Skeletal muscle tissue (tissue), 4 donors: ENCODE data around the gene STK40. TPM values are rescaled to one million over a fixed set of nuclear protein-coding genes. Genes with fewer than 3 reads are reported as not detected.
A peak's percentile ranks its signal among the peaks of the same experiment; 100 is the strongest.

Experiments
- H3K27ac ChIP-seq: one replicate; pipeline ENCODE4 v1.7.0; 2013; ENCODE audit warnings: mild to moderate bottlenecking, low read depth, low read length, inconsistent platforms
- H3K27me3 ChIP-seq, 3 donors: one replicate each; pipeline ENCODE4 v1.7.0; 2013; ENCODE audit warnings: low read length in 3 of 3; ENCODE audit not compliant: control insufficient read depth in 3 of 3, insufficient read depth in 3 of 3
- H3K36me3 ChIP-seq, 3 donors: one replicate each; pipeline ENCODE4 v1.7.0; 2013; ENCODE audit warnings: low read length in 3 of 3; ENCODE audit not compliant: control insufficient read depth in 3 of 3, insufficient read depth in 3 of 3
- H3K4me1 ChIP-seq, 3 donors: one replicate each; pipeline ENCODE4 v1.7.0; 2013; ENCODE audit warnings: low read length in 3 of 3, mild to moderate bottlenecking in 3 of 3; ENCODE audit not compliant: control insufficient read depth in 3 of 3, insufficient read depth in 3 of 3
- H3K4me3 ChIP-seq, 3 donors: one replicate each; pipeline ENCODE4 v1.7.0; 2013; ENCODE audit warnings: low read length in 3 of 3
- H3K9ac ChIP-seq, 3 donors: one replicate each; pipeline ENCODE4 v1.7.0; 2013; ENCODE audit warnings: low read length in 3 of 3, mild to moderate bottlenecking in 3 of 3, moderate library complexity in 2 of 3, low read depth in 1 of 3
- H3K9me3 ChIP-seq, 3 donors: one replicate each; pipeline ENCODE4 v1.7.0; 2013; ENCODE audit warnings: low read length in 3 of 3; ENCODE audit not compliant: control insufficient read depth in 3 of 3
- total RNA-seq: library from RNA; depleted of rRNA; stranded (reverse); fragments of >200 nt; gene quantifications from one replicate; pipeline ENCODE4 v1.2.3, GENCODE V29; 2014
- donor health status: Osteomylitis.

Gene STK40, protein sequence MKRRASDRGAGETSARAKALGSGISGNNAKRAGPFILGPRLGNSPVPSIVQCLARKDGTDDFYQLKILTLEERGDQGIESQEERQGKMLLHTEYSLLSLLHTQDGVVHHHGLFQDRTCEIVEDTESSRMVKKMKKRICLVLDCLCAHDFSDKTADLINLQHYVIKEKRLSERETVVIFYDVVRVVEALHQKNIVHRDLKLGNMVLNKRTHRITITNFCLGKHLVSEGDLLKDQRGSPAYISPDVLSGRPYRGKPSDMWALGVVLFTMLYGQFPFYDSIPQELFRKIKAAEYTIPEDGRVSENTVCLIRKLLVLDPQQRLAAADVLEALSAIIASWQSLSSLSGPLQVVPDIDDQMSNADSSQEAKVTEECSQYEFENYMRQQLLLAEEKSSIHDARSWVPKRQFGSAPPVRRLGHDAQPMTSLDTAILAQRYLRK
- 11.0 TPM for total RNA-seq

DNA sequence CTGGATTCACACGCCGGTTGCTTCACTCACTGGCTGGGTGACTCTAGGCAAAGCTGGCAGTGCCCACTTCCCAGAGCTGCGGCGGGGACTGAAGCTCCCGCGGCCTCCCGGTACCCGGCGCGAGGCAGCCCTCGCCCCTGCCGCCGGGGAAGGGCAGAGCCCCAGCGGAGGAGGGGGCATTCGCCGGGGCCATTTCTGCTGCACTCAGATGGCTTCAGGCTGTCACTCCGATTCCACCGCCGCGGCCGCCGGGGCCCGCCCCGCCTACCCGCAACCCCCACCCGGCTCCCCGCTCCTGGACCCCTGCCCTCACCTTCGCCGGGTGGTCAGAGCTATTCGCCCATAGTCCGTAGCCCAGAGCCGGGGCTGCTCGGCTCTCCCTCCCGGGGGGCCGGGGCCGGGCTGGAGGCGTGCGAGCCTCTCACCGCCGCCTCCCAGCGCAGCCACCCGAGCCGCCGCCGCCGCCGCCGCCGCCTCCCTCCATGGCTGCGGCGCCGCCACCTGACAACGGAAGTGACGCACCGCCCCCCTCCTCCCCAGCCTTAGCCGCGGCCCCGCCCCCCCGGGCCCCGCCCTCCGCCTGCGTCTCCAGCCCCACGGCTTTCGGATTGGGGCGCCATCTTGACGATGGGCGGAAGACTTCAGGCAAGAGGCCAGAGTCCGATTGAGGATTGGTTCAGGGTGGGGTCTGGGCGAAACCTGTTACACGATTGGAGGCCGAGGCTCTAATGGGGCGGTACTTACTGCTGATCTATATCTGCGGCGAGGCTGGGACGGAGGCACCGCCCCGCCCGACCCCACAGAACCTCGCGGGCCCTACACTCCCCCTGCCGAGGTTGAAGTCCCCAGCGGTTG is at the start of gene STK40:
STK40 (minus strand) TSS at position 515 of the 855 bp plus-strand sequence. CDS start 24,592 bp downstream, outside the sequence.
- peak within 1 kb of the TSS; percentile 99 for H3K27ac ChIP-seq
- H3K9me3 ChIP-seq, result no peaks in the 10 kb centered on the region
- peak within 1 kb of the TSS; percentile 95 to 99 (median 96) for H3K9ac ChIP-seq
- peaks cover 0 to 3% (median 0%) of the 10 kb centered on the region in 3 donors for H3K36me3 ChIP-seq
- peak within 1 kb of the TSS; percentile 89 to 94 (median 91) for H3K4me3 ChIP-seq
- H3K4me1 ChIP-seq, result peaks cover 68 to 90% (median 72%) of the 10 kb centered on the region in 3 donors
- H3K27me3 ChIP-seq, result no peaks in the 10 kb centered on the region

DNA sequence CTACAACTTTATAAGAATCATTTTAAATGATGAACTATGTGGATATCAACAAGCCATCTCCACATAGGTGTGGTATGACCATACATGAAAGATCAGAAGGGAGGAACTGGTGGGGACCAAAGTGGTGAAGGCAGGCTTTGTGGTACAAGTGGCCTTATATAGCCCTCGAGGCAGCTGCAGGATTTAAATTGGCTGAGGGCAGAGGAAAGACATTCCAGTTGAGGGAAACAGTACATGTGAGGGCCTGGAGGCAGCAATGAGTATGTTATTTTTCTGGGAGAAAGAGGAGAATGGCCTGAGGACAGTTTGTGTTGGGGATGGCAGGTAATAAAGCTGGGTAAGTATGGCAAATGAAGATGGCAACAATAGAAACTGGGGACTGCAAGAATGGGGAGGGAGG is 47.4 kb upstream of the STK40 start:
- Histone ChIP-seq H3K27ac (no peak overlapping the region), H3K4me1 (no peaks in the 10 kb centered on the region), H3K4me3 (no peak overlapping the region), H3K27me3 (no peaks in the 10 kb centered on the region), H3K9me3 (no peaks in the 10 kb centered on the region), H3K9ac (no peak overlapping the region), H3K36me3 (peaks cover 10 to 20% (median 13%) of the 10 kb centered on the region in 3 donors)

DNA sequence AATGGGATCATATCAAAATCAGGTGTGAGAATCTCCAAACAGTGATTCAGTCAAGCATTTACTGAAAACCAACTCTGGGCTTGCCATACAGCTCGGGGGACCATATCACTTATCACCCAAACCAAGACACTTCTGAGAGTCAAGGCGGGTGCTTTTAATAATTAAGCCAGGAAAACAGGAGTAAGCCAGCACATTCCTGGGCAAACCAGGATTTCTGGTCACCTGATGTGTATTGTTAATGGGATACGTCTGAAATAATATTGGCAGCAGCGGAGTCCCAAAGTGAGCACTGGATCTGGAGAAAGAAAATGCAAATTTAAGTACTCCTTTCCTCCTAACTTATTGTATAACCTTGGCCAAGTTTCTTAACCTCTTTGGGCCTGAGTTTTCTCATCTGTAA is 46.9 kb upstream of the STK40 start:
- Histone ChIP-seq H3K4me3 (no peak overlapping the region), H3K27me3 (no peaks in the 10 kb centered on the region), H3K9me3 (no peaks in the 10 kb centered on the region), H3K9ac (no peak overlapping the region), H3K36me3 (peaks cover 10 to 20% (median 13%) of the 10 kb centered on the region in 3 donors), H3K27ac (no peak overlapping the region), H3K4me1 (no peaks in the 10 kb centered on the region)

DNA sequence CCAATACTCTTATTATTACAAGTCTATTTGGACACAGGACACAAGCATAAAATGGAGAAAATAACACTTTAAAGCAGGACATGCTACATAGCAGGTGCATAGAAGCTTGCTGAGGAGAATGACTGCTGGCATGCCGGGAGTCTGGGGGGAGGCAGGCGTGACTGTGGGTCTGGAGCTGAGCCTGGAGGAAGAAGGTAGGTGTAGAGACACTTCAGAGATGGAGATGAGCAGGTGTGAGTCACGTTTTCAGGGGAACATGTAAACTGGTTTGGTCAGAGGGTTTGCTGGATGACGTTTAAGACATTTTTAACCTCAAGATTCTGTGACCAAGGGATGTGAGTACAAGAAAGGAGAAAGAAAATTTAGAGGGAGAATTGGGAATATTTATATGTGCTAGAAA is 40.1 kb upstream of the STK40 start:
- H3K36me3 ChIP-seq, result peaks cover 6 to 12% (median 11%) of the 10 kb centered on the region in 3 donors
- H3K9ac ChIP-seq, result no peak overlapping the region
- no peak overlapping the region for H3K4me3 ChIP-seq
- H3K9me3 ChIP-seq, result no peaks in the 10 kb centered on the region
- H3K27ac ChIP-seq, result no peak overlapping the region
- no peaks in the 10 kb centered on the region for H3K27me3 ChIP-seq
- H3K4me1 ChIP-seq, result peaks cover 0 to 3% (median under 1%) of the 10 kb centered on the region in 3 donors

DNA sequence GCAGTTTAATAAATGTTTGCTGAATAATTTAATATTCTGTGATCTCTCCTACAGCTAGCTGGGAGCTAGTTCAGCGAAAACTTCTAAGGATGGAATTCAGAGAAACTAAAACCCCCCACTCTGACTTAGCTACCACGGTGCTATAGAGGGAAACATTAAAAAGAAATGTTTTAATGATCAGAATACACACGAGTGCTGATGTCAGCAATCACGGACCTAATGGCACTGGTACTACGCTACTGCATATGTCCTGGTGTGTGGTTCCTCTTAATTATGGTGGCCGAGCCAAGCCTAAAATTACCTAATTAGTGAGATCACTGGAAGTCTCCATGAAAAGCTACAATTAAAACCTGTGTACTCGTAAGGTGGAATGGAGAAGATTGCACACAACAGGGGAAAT is 35.9 kb upstream of the STK40 start:
- Histone ChIP-seq H3K4me3 (no peak overlapping the region), H3K9me3 (no peaks in the 10 kb centered on the region), H3K36me3 (peaks cover 10 to 11% (median 11%) of the 10 kb centered on the region in 3 donors), H3K27ac (no peak overlapping the region), H3K27me3 (no peaks in the 10 kb centered on the region), H3K4me1 (peaks cover 14 to 20% (median 16%) of the 10 kb centered on the region in 3 donors), H3K9ac (no peak overlapping the region)

DNA sequence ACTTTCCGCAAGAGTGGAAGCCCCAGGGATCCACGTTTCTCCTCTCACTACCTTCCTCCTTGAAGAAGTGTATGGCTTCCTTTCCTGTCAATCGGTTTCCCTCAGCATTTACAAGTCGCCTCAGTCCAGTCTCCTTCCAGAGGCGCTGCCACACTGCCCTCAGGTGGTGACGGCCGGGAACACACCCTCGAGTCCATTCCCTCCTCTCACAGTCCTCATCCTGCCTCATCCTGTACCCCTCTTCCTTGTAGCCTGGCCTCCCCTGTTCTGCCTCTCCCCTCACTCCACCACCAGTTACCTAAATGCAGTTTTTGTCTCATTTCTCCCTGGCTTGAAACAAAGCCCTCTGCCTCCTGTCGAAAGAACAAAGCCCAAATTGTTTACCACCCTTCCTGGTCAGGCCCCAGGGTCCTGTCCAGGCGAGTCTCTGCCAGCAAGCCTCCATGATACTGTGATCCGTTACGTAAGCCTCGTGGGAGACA is 35.2 kb upstream of the STK40 start:
- H3K9ac ChIP-seq, result no peak overlapping the region
- H3K36me3 ChIP-seq, result peaks cover 10 to 11% (median 11%) of the 10 kb centered on the region in 3 donors
- H3K27ac ChIP-seq, result no peak overlapping the region

DNA sequence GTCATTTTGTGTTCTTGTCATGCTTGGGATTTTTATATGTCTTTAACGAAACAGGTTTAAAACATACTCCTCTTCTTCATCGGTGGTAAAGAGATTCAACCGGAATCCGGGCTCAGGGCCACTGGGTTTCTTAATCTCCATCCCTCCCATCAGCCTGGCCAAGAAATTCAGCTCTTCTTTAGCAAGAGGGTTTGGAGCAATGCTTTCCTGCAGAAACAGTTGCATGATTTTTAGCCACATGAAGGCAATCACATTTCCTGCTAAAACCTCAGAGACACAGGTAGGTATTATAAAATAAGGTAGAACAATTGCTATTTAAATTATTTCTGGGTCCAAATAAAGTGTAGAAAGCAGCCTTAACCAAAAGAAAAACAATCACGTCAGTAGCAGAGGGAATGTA is 34.7 kb upstream of the STK40 start:
- Histone ChIP-seq H3K9ac (no peak overlapping the region), H3K36me3 (peaks cover 10 to 11% (median 11%) of the 10 kb centered on the region in 3 donors), H3K4me3 (peak overlapping the region in 1 of 3 donors; percentile 52)

More for the DNA sequence above, 35.2 kb upstream of the STK40 start:
- Histone ChIP-seq H3K27me3 (no peaks in the 10 kb centered on the region), H3K9me3 (no peaks in the 10 kb centered on the region), H3K4me1 (peaks cover 14 to 20% (median 16%) of the 10 kb centered on the region in 3 donors), H3K4me3 (peak overlapping the region in 1 of 3 donors; percentile 52)

DNA sequence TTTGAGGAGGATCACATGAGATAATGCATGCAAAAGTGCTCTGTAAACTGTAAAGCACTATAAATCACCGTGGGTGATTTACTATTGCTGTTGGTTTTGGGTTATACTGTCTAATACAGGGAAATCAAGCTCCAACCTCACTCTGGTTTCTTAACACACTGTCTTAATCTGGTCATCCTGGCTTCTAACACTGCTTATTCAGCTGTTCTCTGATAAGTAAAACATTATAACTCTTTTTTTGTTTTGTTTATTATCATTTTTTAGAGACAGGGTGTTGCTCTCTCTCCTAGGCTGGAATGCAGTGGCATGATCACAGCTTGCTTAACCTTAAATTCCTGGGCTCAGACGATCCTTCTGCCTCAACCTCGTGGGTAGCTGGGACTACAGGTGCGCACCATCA is 33.8 kb upstream of the STK40 start:
- Histone ChIP-seq H3K4me1 (peaks cover 14 to 20% (median 16%) of the 10 kb centered on the region in 3 donors), H3K9me3 (no peaks in the 10 kb centered on the region), H3K4me3 (no peak overlapping the region), H3K9ac (peak overlapping the region in 1 of 3 donors; percentile 13), H3K36me3 (peaks cover 10 to 11% (median 11%) of the 10 kb centered on the region in 3 donors), H3K27me3 (no peaks in the 10 kb centered on the region), H3K27ac (peak overlapping the region; percentile 55)

More for the DNA sequence above, 34.7 kb upstream of the STK40 start:
- Histone ChIP-seq H3K27ac (no peak overlapping the region), H3K27me3 (no peaks in the 10 kb centered on the region), H3K4me1 (peaks cover 14 to 20% (median 16%) of the 10 kb centered on the region in 3 donors), H3K9me3 (no peaks in the 10 kb centered on the region)

DNA sequence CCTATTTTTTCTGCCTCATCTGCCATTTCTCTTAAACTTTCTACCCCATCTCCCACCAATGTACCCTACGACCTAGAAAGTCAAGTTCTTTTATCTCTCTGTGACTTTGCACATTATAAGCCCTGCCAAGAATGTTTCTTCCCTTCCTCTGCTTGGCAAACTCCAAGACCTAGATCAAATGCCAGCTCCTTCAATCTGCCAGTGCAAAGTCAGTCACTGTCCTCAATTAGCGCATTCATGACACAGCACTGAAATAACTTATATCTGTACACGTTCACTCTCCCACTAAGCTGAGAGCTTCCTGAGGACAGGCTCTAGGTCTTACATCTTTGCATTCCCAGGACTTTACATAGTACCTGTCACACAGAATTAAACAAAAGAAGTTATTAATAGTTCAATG is 33.4 kb upstream of the STK40 start:
- Histone ChIP-seq H3K27ac (peak overlapping the region; percentile 55), H3K9ac (peak overlapping the region in 1 of 3 donors; percentile 13)

More for the DNA sequence above, 33.4 kb upstream of the STK40 start:
- Histone ChIP-seq H3K4me3 (no peak overlapping the region), H3K27me3 (no peaks in the 10 kb centered on the region), H3K4me1 (peaks cover 14 to 20% (median 16%) of the 10 kb centered on the region in 3 donors), H3K36me3 (peaks cover 10 to 11% (median 11%) of the 10 kb centered on the region in 3 donors), H3K9me3 (no peaks in the 10 kb centered on the region)
